ENCODE measurements around the gene CAMLG. TPM values are rescaled to one million over a fixed set of nuclear protein-coding genes. Genes with fewer than 3 reads are reported as not detected.
A peak's percentile ranks its signal among the peaks of the same experiment; 100 is the strongest.
"Not testable (repeated sequence)": the region's sequence is repeated elsewhere in the genome, so short reads cannot be mapped to it uniquely, and the experiment has no call there.

The CAMLG gene
- 10 to 100 TPM; 38.2 to 65.1 TPM for total RNA-seq

- DNase-seq (ENCODE audit: low spot score in 2 of 2) (peak; percentile 97 to 98), ATAC-seq (peak; percentile 96 to 98)
- Mint-ChIP-seq H3K36me3 (peaks cover 12 to 13% of the 10 kb centered on the region in 2 donors), H3K9me3 (no peaks in the 10 kb centered on the region), H3K27ac (peak within 1 kb of the TSS; percentile 99)
Measured at GRCh38 chr5:134738133-134738962, at the start of gene CAMLG. Gene CAMLG (plus strand): TSS chr5:134738548. CDS start chr5:134738621, 73 bp downstream.

GRCh38 chr5:134690144-134690543 lies 48.2 kb upstream of the CAMLG start:
- DNase-seq (ENCODE audit: low spot score in 2 of 2); H3K27ac Mint-ChIP-seq; H3K9me3 Mint-ChIP-seq; ATAC-seq: not testable (repeated sequence)
- H3K36me3 Mint-ChIP-seq = peaks cover 0 to 20% of the 10 kb centered on the region in 2 donors

GRCh38 chr5:134692722-134693121 lies 45.6 kb upstream of the CAMLG start:
- H3K9me3 Mint-ChIP-seq = no peaks in the 10 kb centered on the region
- ATAC-seq (no peak), DNase-seq (ENCODE audit: low spot score in 2 of 2) (no peak)
- H3K36me3 Mint-ChIP-seq = peaks cover 0 to 20% of the 10 kb centered on the region in 2 donors
- H3K27ac Mint-ChIP-seq = no peak overlapping the region

- Mint-ChIP-seq H3K36me3 (peaks cover 0 to 8% of the 10 kb centered on the region in 2 donors), H3K27ac (no peak overlapping the region), H3K9me3 (no peaks in the 10 kb centered on the region)
- ATAC-seq (no peak), DNase-seq (ENCODE audit: low spot score in 2 of 2) (no peak)
Measured at GRCh38 chr5:134708301-134708700, 30.0 kb upstream of the CAMLG start.

- Mint-ChIP-seq H3K9me3 (no peaks in the 10 kb centered on the region), H3K36me3 (peaks cover 0 to 8% of the 10 kb centered on the region in 2 donors), H3K27ac (no peak overlapping the region)
- DNase-seq (ENCODE audit: low spot score in 2 of 2) (no peak), ATAC-seq (no peak)
Measured at GRCh38 chr5:134714120-134714519, 24.2 kb upstream of the CAMLG start.

GRCh38 chr5:134714541-134714940 lies 23.8 kb upstream of the CAMLG start:
- peaks cover 0 to 8% of the 10 kb centered on the region in 2 donors for H3K36me3 Mint-ChIP-seq
- no peaks in the 10 kb centered on the region for H3K9me3 Mint-ChIP-seq
- ATAC-seq = no peak

GRCh38 chr5:134715466-134715865 lies 22.9 kb upstream of the CAMLG start:
- H3K36me3 Mint-ChIP-seq; ATAC-seq; DNase-seq (ENCODE audit: low spot score in 2 of 2); H3K9me3 Mint-ChIP-seq: not testable (repeated sequence)
- H3K27ac Mint-ChIP-seq = peak overlapping the region; percentile 16 to 72

More at GRCh38 chr5:134714541-134714940, 23.8 kb upstream of the CAMLG start:
- DNase-seq (ENCODE audit: low spot score in 2 of 2) = no peak
- H3K27ac Mint-ChIP-seq = no peak overlapping the region

GRCh38 chr5:134724872-134725271 lies 13.5 kb upstream of the CAMLG start:
- Mint-ChIP-seq H3K36me3 (no peaks in the 10 kb centered on the region), H3K9me3 (no peaks in the 10 kb centered on the region), H3K27ac (no peak overlapping the region)
- ATAC-seq = no peak
- DNase-seq (ENCODE audit: low spot score in 2 of 2) = no peak

- DNase-seq (ENCODE audit: low spot score in 2 of 2) (no peak), ATAC-seq (no peak)
- Mint-ChIP-seq H3K36me3 (no peaks in the 10 kb centered on the region), H3K27ac (no peak overlapping the region), H3K9me3 (no peaks in the 10 kb centered on the region)
Measured at GRCh38 chr5:134732819-134733218, 5.5 kb upstream of the CAMLG start.

GRCh38 chr5:134735243-134735642 lies 3.1 kb upstream of the CAMLG start:
- H3K9me3 Mint-ChIP-seq = no peaks in the 10 kb centered on the region
- ATAC-seq = no peak
- H3K36me3 Mint-ChIP-seq = peaks cover 6 to 13% of the 10 kb centered on the region in 2 donors
- DNase-seq (ENCODE audit: low spot score in 2 of 2) = no peak
- H3K27ac Mint-ChIP-seq = no peak overlapping the region

- DNase-seq (ENCODE audit: low spot score in 2 of 2) = no peak
- H3K36me3 Mint-ChIP-seq = peaks cover 10 to 13% of the 10 kb centered on the region in 2 donors
- no peaks in the 10 kb centered on the region for H3K9me3 Mint-ChIP-seq
- no peak for ATAC-seq
- H3K27ac Mint-ChIP-seq = no peak overlapping the region
Measured at GRCh38 chr5:134736173-134736812, 2.1 kb upstream of the CAMLG start.

GRCh38 chr5:134738963-134739661 lies 764 bp downstream of the CAMLG start:
- H3K27ac Mint-ChIP-seq = peak overlapping the region; percentile 99
- peak; percentile 17 to 21 for ATAC-seq
- DNase-seq (ENCODE audit: low spot score in 2 of 2) = peak; percentile 32 to 57
- H3K9me3 Mint-ChIP-seq = no peaks in the 10 kb centered on the region
- H3K36me3 Mint-ChIP-seq = peaks cover 12 to 13% of the 10 kb centered on the region in 2 donors

- Mint-ChIP-seq H3K27ac (no peak overlapping the region), H3K36me3 (peaks cover 12 to 13% of the 10 kb centered on the region in 2 donors), H3K9me3 (no peaks in the 10 kb centered on the region)
- DNase-seq (ENCODE audit: low spot score in 2 of 2) (no peak), ATAC-seq (no peak)
Measured at GRCh38 chr5:134741052-134741451, 2.7 kb downstream of the CAMLG start.

- Mint-ChIP-seq H3K27ac (no peak overlapping the region), H3K36me3 (peaks cover 12 to 13% of the 10 kb centered on the region in 2 donors), H3K9me3 (no peaks in the 10 kb centered on the region)
- DNase-seq (ENCODE audit: low spot score in 2 of 2) (no peak), ATAC-seq (no peak)
Measured at GRCh38 chr5:134742134-134742533, 3.8 kb downstream of the CAMLG start.

GRCh38 chr5:134749415-134749814 lies 11.1 kb downstream of the CAMLG start:
- ATAC-seq = no peak

GRCh38 chr5:134758176-134758503 lies 19.8 kb downstream of the CAMLG start:
- Mint-ChIP-seq H3K27ac (peak overlapping the region; percentile 94 to 100), H3K9me3 (no peaks in the 10 kb centered on the region), H3K36me3 (peaks cover 13 to 21% of the 10 kb centered on the region in 2 donors)
- ATAC-seq = no peak
- DNase-seq (ENCODE audit: low spot score in 2 of 2) = no peak

More at GRCh38 chr5:134749415-134749814, 11.1 kb downstream of the CAMLG start:
- no peak for DNase-seq (ENCODE audit: low spot score in 2 of 2)
- Mint-ChIP-seq H3K9me3 (no peaks in the 10 kb centered on the region), H3K27ac (peak overlapping the region; percentile 28 to 87), H3K36me3 (no peaks in the 10 kb centered on the region)
